ENCODE results near the gene DUSP1. TPM values are rescaled to one million over a fixed set of nuclear protein-coding genes. Genes with fewer than 3 reads are reported as not detected.

The DUSP1 gene
- total RNA-seq, 1 donor from 2014 or later, result 21.2 TPM

DNA sequence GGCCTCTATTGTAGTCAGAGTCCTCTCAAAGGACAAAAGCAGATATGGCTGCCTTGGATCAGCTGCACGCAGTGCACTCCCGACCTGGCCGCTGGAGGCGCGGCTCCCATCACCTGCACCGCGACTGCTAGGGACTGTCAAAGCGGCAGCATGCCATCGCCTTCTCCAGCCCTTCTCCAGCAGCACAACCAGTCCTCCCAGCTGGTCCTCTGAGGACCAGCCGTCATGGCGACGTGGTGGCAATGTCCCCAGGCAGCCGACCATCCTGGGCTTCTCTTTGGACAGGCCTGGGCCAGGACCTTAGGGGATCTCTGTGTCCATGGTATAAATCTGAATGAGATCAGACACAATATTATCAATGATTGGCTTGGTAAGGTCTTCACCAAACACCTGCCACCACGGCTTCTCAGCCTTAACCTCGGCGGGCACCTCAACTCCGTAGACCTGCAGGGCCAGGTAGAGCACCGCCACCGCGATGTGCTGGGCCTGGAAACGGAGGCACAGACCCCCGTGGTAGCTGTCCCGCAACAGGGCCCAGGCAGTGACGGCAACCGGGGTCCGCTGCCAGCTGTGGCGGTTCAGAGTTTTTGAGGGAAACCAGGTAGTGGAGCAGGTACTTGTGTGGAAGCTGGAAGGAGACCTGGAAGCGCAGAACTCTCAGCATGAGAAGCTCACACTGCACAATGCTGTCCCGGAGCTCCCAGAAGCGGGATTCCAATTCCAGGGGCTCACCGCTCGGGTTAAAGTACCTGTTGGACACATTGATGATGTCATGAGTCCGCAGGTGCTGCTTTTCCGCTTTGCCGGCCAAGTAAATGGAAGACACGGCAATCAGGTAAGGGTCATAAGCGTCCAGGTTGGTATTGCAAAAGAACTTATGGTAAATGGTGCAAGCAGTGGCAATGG, 8.5 kb downstream of the DUSP1 start:
- Mint-ChIP-seq H3K36me3 (ENCODE audit: low read depth) (peaks cover 7% of the 10 kb centered on the region), H3K4me3 (no peak overlapping the region), H3K27ac (no peak overlapping the region), H3K9me3 (no peaks in the 10 kb centered on the region), H3K4me1 (peaks cover 38% of the 10 kb centered on the region), H3K27me3 (no peaks in the 10 kb centered on the region)
- TF ChIP-seq, protein P1, sequence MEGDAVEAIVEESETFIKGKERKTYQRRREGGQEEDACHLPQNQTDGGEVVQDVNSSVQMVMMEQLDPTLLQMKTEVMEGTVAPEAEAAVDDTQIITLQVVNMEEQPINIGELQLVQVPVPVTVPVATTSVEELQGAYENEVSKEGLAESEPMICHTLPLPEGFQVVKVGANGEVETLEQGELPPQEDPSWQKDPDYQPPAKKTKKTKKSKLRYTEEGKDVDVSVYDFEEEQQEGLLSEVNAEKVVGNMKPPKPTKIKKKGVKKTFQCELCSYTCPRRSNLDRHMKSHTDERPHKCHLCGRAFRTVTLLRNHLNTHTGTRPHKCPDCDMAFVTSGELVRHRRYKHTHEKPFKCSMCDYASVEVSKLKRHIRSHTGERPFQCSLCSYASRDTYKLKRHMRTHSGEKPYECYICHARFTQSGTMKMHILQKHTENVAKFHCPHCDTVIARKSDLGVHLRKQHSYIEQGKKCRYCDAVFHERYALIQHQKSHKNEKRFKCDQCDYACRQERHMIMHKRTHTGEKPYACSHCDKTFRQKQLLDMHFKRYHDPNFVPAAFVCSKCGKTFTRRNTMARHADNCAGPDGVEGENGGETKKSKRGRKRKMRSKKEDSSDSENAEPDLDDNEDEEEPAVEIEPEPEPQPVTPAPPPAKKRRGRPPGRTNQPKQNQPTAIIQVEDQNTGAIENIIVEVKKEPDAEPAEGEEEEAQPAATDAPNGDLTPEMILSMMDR (IDR thresholded peaks at IDR 0.05), result no peak
- ChIA-PET CTCF (interaction anchor here (1.2 kb wide), 1 partner anchor 8 kb away, joined by 3 read pairs; no protein-coding TSS in a partner anchor), POLR2A (interaction anchor here (0.7 kb wide), 1 partner anchor 583 kb away, joined by 7 read pairs; no protein-coding TSS in a partner anchor)
- DNase-seq (no peak), ATAC-seq (ENCODE audit: low read depth) (no peak)
- intact Hi-C loops (cut with micrococcal nuclease), result no loop called here

DNA sequence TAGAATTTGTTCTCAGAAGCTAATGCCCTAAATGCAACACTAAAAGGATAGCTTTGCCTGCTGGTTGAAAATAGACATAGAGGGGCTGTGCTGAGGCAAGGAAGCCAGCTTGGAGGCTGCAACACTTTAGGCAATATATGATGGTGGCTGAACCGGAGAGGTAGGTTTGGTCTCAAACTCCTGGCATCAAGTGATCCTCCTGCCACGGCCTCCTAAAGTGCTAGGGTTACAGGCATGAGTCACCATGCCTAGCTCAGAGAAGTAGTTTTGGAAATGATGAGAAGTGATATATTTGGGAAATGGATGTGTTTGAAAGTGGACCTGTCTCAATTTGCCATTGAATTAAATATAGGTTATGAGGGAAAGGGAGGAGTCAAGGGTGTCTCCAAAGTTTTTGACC, 10.0 kb downstream of the DUSP1 start:
- no peak overlapping the region for H3K4me3 Mint-ChIP-seq
- H3K4me1 Mint-ChIP-seq, result peaks cover 26% of the 10 kb centered on the region
- intact Hi-C loops (cut with micrococcal nuclease), result no loop called here
- no peak for ATAC-seq (ENCODE audit: low read depth)
- TF ChIP-seq, protein P1 (IDR thresholded peaks at IDR 0.05), result no peak
- H3K27me3 Mint-ChIP-seq, result no peaks in the 10 kb centered on the region
- no peak for DNase-seq
- ChIA-PET POLR2A (no interaction called here), CTCF (interaction anchor here (0.9 to 1.3 kb wide), 3 partner anchors 9 to 221 kb away, joined by 3 read pairs; no protein-coding TSS in a partner anchor)
- H3K9me3 Mint-ChIP-seq, result no peaks in the 10 kb centered on the region
- no peaks in the 10 kb centered on the region for H3K36me3 Mint-ChIP-seq (ENCODE audit: low read depth)
- H3K27ac Mint-ChIP-seq, result no peak overlapping the region

DNA sequence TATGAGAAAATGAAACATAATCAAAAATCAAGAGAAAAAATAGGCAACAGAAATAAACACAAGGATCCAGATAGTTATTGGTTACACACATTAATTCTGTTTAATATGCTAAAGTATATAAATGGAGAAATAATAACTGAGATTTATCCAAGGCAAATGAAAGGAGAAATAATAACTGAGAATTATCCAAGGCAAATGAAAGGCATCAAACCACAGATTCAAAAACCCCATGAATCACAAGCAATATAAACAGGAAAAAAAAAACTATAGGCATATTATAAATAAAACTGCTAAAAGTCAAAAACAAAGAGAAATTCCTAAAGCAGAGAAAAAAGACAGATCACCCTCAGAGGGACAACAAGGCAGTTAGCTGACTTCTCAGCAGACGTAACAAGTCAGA, 10.9 kb downstream of the DUSP1 start:
- no peak for DNase-seq
- Mint-ChIP-seq H3K27ac (no peak overlapping the region), H3K27me3 (no peaks in the 10 kb centered on the region), H3K9me3 (no peaks in the 10 kb centered on the region), H3K4me1 (peaks cover 18% of the 10 kb centered on the region), H3K36me3 (ENCODE audit: low read depth) (no peaks in the 10 kb centered on the region), H3K4me3 (no peak overlapping the region)
- intact Hi-C loops (cut with micrococcal nuclease), result no loop called here
- ATAC-seq (ENCODE audit: low read depth), result no peak
- CTCF ChIA-PET, result no interaction called here
- POLR2A ChIA-PET, result interaction anchor here (0.6 kb wide), 1 partner anchor 845 kb away, joined by 3 read pairs; no protein-coding TSS in a partner anchor
- TF ChIP-seq, protein P1 (IDR thresholded peaks at IDR 0.05), result no peak

- no peak for DNase-seq
- POLR2A ChIA-PET, result no interaction called here
- no peak overlapping the region for H3K4me3 Mint-ChIP-seq
- peaks cover 5% of the 10 kb centered on the region for H3K4me1 Mint-ChIP-seq
- CTCF ChIA-PET, result no interaction called here
- H3K27ac Mint-ChIP-seq, result no peak overlapping the region
- H3K9me3 Mint-ChIP-seq, result no peaks in the 10 kb centered on the region
- intact Hi-C loops (cut with micrococcal nuclease), result no loop called here
- H3K27me3 Mint-ChIP-seq, result no peaks in the 10 kb centered on the region
- ATAC-seq (ENCODE audit: low read depth), result no peak
- H3K36me3 Mint-ChIP-seq (ENCODE audit: low read depth), result no peaks in the 10 kb centered on the region
- TF ChIP-seq, protein P1 (IDR thresholded peaks at IDR 0.05), result no peak
These were observed 12.2 kb downstream of the DUSP1 start for GRCh38 chr5:172758834-172759149.

DNA sequence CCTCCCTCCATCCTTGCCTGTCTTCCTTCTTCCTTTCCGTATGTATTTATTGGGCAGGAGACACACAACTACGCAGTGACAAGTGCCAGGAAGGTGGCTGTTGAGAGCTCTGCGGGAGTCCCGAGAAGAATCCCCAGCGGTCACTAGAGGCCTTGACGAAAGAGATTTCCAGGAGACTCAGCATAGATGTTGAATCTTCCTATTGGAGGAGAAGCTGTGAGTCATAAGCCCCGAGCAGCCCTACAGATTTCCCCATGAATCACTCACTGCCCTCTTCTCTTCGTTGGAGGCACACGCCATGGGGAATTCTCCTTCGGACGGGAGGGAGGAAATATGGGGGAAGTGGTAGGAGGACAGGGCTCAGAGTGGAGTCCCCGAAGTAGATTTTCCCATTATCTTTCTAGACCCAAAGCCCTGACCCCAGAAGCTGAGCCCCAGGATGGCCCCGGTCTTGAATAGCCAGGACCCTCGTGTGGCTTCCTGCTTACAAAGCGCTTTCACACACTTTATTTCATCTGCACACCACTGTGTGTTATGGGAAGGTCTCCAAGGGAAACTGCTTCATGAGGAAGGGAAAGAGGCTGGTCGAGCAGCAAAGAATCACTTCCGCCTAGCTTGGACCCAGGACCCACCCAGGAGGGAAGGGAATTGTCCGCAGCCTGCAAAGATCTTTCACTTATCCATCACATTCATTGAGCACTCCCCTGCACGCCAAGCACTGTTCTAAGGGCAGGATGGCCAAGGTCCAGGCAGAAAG, 12.7 kb downstream of the DUSP1 start:
- TF ChIP-seq, protein P1 (IDR thresholded peaks at IDR 0.05), result no peak
- peak overlapping the region; percentile 21 for H3K27ac Mint-ChIP-seq
- H3K9me3 Mint-ChIP-seq, result no peaks in the 10 kb centered on the region
- H3K27me3 Mint-ChIP-seq, result no peaks in the 10 kb centered on the region
- no peaks in the 10 kb centered on the region for H3K36me3 Mint-ChIP-seq (ENCODE audit: low read depth)
- ATAC-seq (ENCODE audit: low read depth) (no peak), DNase-seq (no peak)
- no peak overlapping the region for H3K4me3 Mint-ChIP-seq
- POLR2A ChIA-PET, result no interaction called here
- no peaks in the 10 kb centered on the region for H3K4me1 Mint-ChIP-seq
- CTCF ChIA-PET, result no interaction called here
- intact Hi-C loops (cut with micrococcal nuclease), result no loop called here

Measured in activated B cell treated with CpG ODN at 0.5 μM for 24 hours (primary cell).